CD4-positive, alpha-beta memory T cell (primary cell): ENCODE results near the gene ADH6. TPM values are rescaled to one million over a fixed set of nuclear protein-coding genes. Genes with fewer than 3 reads are reported as not detected.

ENCODE experiments used
- CTCF ChIA-PET: fragments of 350-600 bp; sonication (Branson Sonifier 250); formaldehyde crosslinking; loops from one replicate; lab custom pipeline; 2021; ENCODE audit warnings: inconsistent platforms; ENCODE audit not compliant: partially characterized antibody; lab: Charles Lee
- POLR2A ChIA-PET: fragments of 350-600 bp; sonication (Branson Sonifier 250); formaldehyde crosslinking; loops from one replicate; lab custom pipeline; 2021; ENCODE audit not compliant: partially characterized antibody; lab: Charles Lee
- DNase-seq, 5 donors: peaks; one replicate each; pipeline versions ENCODE4 v3.0.0 to v3.0.0-alpha.2; 2020 to 2022; ENCODE audit warnings: mixed read lengths in 1 of 5
- H3K27ac ChIP-seq: one replicate; pipeline ENCODE4 v1.7.0; 2013; ENCODE audit warnings: low read depth, low read length
- H3K27me3 ChIP-seq: 2 replicates; pipeline ENCODE4 v1.7.0; 2013; ENCODE audit warnings: mild to moderate bottlenecking, low read length, moderate library complexity; ENCODE audit not compliant: insufficient read depth
- H3K36me3 ChIP-seq: 2 replicates; pipeline ENCODE4 v1.7.0; 2013; ENCODE audit warnings: mild to moderate bottlenecking, low read length, moderate library complexity; ENCODE audit not compliant: insufficient read depth
- H3K4me1 ChIP-seq: 2 replicates; pipeline ENCODE4 v1.7.0; 2013; ENCODE audit warnings: mild to moderate bottlenecking, low read length, moderate library complexity; ENCODE audit not compliant: insufficient read depth
- H3K4me3 ChIP-seq, 2 donors: one replicate each; pipeline ENCODE4 v1.7.0; 2013; ENCODE audit warnings: low read length in 2 of 2, mild to moderate bottlenecking in 1 of 2
- H3K9me3 ChIP-seq, 2 donors: one replicate each; pipeline ENCODE4 v1.7.0; 2013; ENCODE audit warnings: low read length in 2 of 2, control low read depth in 1 of 2; ENCODE audit not compliant: control insufficient read depth in 1 of 2
- H3K27ac Mint-ChIP-seq, 7 donors: one replicate each; pipeline ENCODE4 v1.8.0; 2020 to 2021; ENCODE audit warnings: mixed read lengths in 7 of 7, mild to moderate bottlenecking in 6 of 7, inconsistent platforms in 3 of 7, moderate library complexity in 3 of 7
- H3K27me3 Mint-ChIP-seq, 2 donors: one replicate each; pipeline ENCODE4 v1.8.0; 2020 to 2021; ENCODE audit warnings: mixed read lengths in 2 of 2
- H3K36me3 Mint-ChIP-seq, 2 donors: one replicate each; pipeline ENCODE4 v1.8.0; 2020 to 2021; ENCODE audit warnings: mixed read lengths in 2 of 2, inconsistent platforms in 1 of 2, mild to moderate bottlenecking in 1 of 2
- H3K4me1 Mint-ChIP-seq, 4 donors: one replicate each; pipeline ENCODE4 v1.8.0; 2020 to 2021; ENCODE audit warnings: mixed read lengths in 4 of 4, mild to moderate bottlenecking in 1 of 4
- H3K4me3 Mint-ChIP-seq, 8 donors: one replicate each; pipeline ENCODE4 v1.8.0; 2020 to 2021; ENCODE audit warnings: mixed read lengths in 8 of 8, mild to moderate bottlenecking in 7 of 8, moderate library complexity in 6 of 8, inconsistent platforms in 3 of 8
- H3K9me3 Mint-ChIP-seq, 8 donors: one replicate each; pipeline ENCODE4 v1.8.0; 2020 to 2021; ENCODE audit warnings: mixed read lengths in 8 of 8, mild to moderate bottlenecking in 5 of 8, inconsistent platforms in 3 of 8, moderate library complexity in 1 of 8
- intact Hi-C: fragments of 100-400 bp; cut with micrococcal nuclease; formaldehyde crosslinking; loops from one replicate; pipeline ENCODE4 v1.15.1; 2023
- polyA plus RNA-seq, 2 donors: library from polyadenylated mRNA; unstranded; fragments of 300-500 nt; fragmentation: Illumina TruSeq; gene quantifications; one replicate each; pipeline ENCODE4 v1.2.3, GENCODE V29; 2021
- total RNA-seq, 2 experiments: library from RNA; stranded (reverse); gene quantifications; one replicate each; pipeline ENCODE4 v1.2.3, GENCODE V29; 2021

The ADH6 gene
- total and polyA plus RNA-seq, 4 experiments from 2014 or later = not detected

DNA sequence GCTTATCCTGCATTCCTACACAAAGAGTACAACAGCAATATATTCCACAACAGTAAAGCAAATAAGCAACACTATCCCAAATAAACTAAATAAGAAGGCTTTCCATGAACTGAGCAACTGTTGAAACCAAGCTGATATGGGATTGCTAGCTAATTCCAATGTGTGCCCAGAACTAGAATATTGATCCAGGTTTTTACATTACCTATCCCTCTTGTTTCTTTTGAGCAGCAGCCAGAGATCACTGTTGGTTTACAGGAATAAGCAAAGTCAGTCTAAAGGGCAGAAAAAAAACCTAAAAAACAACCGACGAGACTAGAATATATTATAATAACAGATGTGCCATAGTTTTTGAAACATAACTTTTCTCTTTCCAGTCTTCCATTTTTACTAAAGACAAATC is 52.5 kb downstream of the ADH6 start:
- no peaks in the 10 kb centered on the region for H3K4me1 ChIP-seq
- DNase-seq = no peak
- H3K27ac ChIP-seq = no peak overlapping the region
- ChIA-PET POLR2A (no interaction called here), CTCF (no interaction called here)
- no peaks in the 10 kb centered on the region for H3K9me3 ChIP-seq
- intact Hi-C loops = no loop called here
- H3K27me3 ChIP-seq = no peaks in the 10 kb centered on the region
- Mint-ChIP-seq H3K9me3 (peaks cover 0 to 10% (median 3%) of the 10 kb centered on the region in 8 donors), H3K4me1 (no peaks in the 10 kb centered on the region), H3K4me3 (no peak overlapping the region), H3K27me3 (peaks cover 0 to 3% of the 10 kb centered on the region in 2 donors), H3K27ac (no peak overlapping the region), H3K36me3 (no peaks in the 10 kb centered on the region)
- H3K36me3 ChIP-seq = no peaks in the 10 kb centered on the region
- H3K4me3 ChIP-seq = no peak overlapping the region

DNA sequence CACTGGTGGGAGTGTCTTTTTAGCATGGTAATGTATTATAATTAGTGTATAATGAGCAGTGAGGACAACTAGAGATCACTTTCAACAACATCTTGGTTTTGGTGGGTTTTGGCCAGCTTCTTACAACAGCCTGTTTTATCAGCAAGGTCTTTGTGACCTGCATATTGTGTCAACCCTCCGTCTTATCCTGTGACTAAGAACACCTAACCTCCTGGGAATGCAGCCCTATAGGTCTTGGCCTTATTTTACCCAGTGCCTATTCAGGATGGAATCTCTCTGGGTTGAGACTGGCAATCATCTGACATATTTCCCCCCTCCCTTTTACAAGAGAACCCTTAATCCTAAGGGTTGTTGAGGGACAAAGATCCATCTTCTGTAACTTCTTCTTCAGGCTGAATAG is 53.1 kb downstream of the ADH6 start:
- Histone ChIP-seq H3K9me3 (no peaks in the 10 kb centered on the region), H3K4me3 (no peak overlapping the region), H3K36me3 (no peaks in the 10 kb centered on the region), H3K4me1 (no peaks in the 10 kb centered on the region), H3K27me3 (no peaks in the 10 kb centered on the region), H3K27ac (no peak overlapping the region)
- DNase-seq = no peak
- CTCF ChIA-PET = no interaction called here
- peaks cover 0 to 10% (median 3%) of the 10 kb centered on the region in 8 donors for H3K9me3 Mint-ChIP-seq
- peaks cover 0 to 3% of the 10 kb centered on the region in 2 donors for H3K27me3 Mint-ChIP-seq
- POLR2A ChIA-PET = no interaction called here
- intact Hi-C loops = no loop called here
- no peak overlapping the region for H3K4me3 Mint-ChIP-seq
- H3K36me3 Mint-ChIP-seq = no peaks in the 10 kb centered on the region
- no peaks in the 10 kb centered on the region for H3K4me1 Mint-ChIP-seq
- H3K27ac Mint-ChIP-seq = no peak overlapping the region

DNA sequence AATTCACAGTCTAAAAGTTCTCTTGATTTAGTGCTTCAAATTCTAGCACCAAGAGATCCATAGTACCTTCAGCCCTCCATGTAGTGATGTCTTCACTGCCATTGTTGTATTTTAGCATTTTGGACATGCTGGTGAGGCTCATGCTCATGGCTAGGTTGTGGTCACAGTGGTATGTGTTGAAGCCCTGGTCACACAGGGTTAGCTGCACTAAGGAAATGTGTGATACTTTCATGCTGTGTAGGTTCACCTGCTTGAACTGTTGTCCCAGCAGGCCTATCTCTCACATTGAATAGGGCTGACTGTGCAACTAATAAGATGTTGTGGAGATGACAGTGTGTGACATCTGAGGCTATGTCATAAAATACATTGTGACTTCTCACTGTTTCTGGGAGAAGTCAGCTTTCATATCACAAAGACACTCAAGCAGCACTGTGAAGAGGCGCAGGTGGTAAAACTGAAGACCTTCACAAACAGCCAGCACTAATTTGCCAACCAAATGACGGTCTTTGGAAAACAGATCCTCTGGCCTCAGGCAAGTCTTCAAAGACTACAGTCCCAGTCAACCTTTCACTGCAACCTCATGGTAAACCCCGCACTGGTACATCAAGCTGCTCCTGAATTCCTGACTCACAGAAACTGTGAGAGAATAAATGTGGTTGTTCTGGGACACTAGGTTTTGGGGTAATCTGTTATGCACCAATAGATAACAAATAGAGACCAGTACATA is 57.5 kb downstream of the ADH6 start:
- no peak for DNase-seq
- Histone ChIP-seq H3K9me3 (no peaks in the 10 kb centered on the region), H3K27me3 (no peaks in the 10 kb centered on the region), H3K36me3 (no peaks in the 10 kb centered on the region), H3K4me3 (no peak overlapping the region), H3K27ac (no peak overlapping the region), H3K4me1 (no peaks in the 10 kb centered on the region)
- no peaks in the 10 kb centered on the region for H3K4me1 Mint-ChIP-seq
- H3K27ac Mint-ChIP-seq = no peak overlapping the region
- peaks cover 0 to 7% (median 0%) of the 10 kb centered on the region in 8 donors for H3K9me3 Mint-ChIP-seq
- H3K27me3 Mint-ChIP-seq = no peaks in the 10 kb centered on the region
- ChIA-PET POLR2A (no interaction called here), CTCF (no interaction called here)
- intact Hi-C loops = no loop called here
- no peak overlapping the region for H3K4me3 Mint-ChIP-seq
- H3K36me3 Mint-ChIP-seq = no peaks in the 10 kb centered on the region

DNA sequence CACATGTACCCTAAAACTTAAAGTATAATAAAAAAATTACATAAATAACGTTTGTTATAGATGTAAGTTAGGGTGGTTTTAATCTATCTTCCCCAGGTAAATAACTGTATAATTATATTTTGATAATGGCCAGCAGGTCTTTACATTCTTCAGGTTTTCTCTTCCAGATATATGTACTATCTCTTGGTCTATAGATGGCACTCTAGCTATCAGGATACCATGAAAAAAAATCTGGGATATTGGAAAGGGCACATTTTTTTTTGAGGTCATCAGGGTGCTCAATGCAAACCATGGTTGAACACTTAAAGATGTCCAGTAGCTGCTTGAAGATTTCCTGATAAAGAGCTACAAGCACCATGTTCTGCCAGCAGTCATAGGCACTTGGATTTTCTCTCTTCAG is 59.3 kb downstream of the ADH6 start:
- intact Hi-C loops = no loop called here
- no peaks in the 10 kb centered on the region for H3K27me3 Mint-ChIP-seq

DNA sequence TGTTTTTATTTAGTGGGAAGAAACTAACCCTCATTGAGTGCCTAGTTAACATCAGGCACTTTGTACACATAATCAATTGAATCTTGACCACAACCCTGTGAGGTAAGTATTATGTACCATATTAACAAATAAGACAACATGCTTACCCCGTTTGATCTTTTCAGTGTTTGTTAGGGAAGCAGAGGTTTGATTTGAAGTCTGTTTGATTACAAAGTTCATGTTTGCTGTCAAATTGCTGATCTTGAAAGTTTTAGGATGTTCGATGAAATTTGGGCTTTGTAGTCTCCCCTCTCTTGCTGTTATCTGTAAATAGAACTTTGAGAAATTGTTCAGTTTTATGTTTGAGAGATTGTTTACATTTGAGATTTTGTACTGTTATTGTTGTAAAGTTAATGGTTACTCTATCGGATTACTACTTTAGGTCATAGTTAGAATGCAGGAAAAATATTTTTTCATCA is 61.5 kb downstream of the ADH6 start:
- Histone ChIP-seq H3K4me3 (no peak overlapping the region), H3K27me3 (no peaks in the 10 kb centered on the region), H3K9me3 (no peaks in the 10 kb centered on the region), H3K27ac (no peak overlapping the region), H3K4me1 (no peaks in the 10 kb centered on the region), H3K36me3 (no peaks in the 10 kb centered on the region)
- Mint-ChIP-seq H3K4me1 (no peaks in the 10 kb centered on the region), H3K27me3 (no peaks in the 10 kb centered on the region), H3K9me3 (no peaks in the 10 kb centered on the region), H3K4me3 (no peak overlapping the region), H3K27ac (no peak overlapping the region), H3K36me3 (no peaks in the 10 kb centered on the region)
- DNase-seq = no peak
- intact Hi-C loops = no loop called here
- ChIA-PET POLR2A (no interaction called here), CTCF (no interaction called here)

More for the DNA sequence above, 59.3 kb downstream of the ADH6 start:
- Histone ChIP-seq H3K27me3 (no peaks in the 10 kb centered on the region), H3K27ac (no peak overlapping the region), H3K36me3 (no peaks in the 10 kb centered on the region), H3K4me3 (no peak overlapping the region), H3K4me1 (no peaks in the 10 kb centered on the region), H3K9me3 (no peaks in the 10 kb centered on the region)
- Mint-ChIP-seq H3K4me1 (no peaks in the 10 kb centered on the region), H3K4me3 (no peak overlapping the region), H3K36me3 (no peaks in the 10 kb centered on the region), H3K9me3 (no peaks in the 10 kb centered on the region), H3K27ac (no peak overlapping the region)
- DNase-seq = no peak
- ChIA-PET CTCF (no interaction called here), POLR2A (no interaction called here)

DNA sequence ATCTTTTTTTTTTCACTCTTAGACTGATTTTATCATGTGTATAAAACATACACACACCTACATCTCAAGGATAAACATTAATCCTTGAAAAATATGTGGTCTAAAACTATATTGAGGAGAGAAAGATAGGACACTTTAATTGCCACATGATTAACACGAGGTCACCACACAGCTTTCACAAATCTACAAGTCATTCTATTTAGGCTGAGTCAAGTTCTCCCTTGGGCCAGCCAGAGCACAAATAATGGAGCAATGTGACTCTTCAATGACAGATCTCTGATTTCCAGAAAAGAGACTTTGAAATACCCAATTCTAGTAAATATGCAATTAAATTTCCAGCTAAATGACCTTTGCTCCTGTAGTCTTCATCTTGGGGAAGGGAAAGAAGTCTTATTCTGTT is 62.1 kb downstream of the ADH6 start:
- Mint-ChIP-seq H3K4me3 (no peak overlapping the region), H3K9me3 (no peaks in the 10 kb centered on the region), H3K36me3 (no peaks in the 10 kb centered on the region), H3K4me1 (no peaks in the 10 kb centered on the region), H3K27ac (peak overlapping the region in 1 of 7 donors; percentile 59), H3K27me3 (no peaks in the 10 kb centered on the region)
- DNase-seq = no peak
- CTCF ChIA-PET = no interaction called here
- Histone ChIP-seq H3K4me1 (no peaks in the 10 kb centered on the region), H3K36me3 (no peaks in the 10 kb centered on the region), H3K27ac (no peak overlapping the region), H3K4me3 (no peak overlapping the region), H3K27me3 (no peaks in the 10 kb centered on the region), H3K9me3 (no peaks in the 10 kb centered on the region)
- intact Hi-C loops = no loop called here
- POLR2A ChIA-PET = no interaction called here

DNA sequence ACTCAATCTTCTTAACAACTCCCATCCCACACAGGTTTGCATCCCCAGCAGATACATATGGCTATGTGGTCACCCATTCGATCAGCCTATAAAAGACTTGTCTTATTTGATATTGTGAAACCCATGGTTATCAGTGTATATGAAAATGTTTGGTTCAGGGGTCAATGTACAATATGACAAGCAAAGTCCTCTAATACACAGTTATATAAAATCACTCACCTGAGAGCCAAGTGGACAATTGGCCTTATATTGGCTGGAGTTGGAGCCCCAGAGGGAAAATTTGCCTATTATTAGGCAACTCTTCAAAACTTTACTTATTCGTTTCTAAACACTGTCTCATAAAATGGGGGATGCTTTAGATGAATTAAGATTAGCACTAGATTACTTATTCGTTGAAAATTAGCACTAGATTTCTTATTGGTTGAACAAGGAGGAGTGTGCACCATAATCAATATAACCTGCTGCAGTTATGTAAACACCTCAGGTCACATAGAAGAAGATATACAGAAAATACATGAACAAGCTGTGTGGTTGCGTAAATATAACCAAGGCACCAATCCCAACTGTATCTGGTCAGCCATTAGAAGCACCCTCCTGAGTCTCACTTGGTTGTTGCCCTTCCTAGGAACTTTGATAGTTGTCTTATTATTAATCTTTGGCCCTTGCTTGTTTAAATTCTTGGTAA is 64.2 kb downstream of the ADH6 start:
- CTCF ChIA-PET = no interaction called here

More for the DNA sequence above, 64.2 kb downstream of the ADH6 start:
- Mint-ChIP-seq H3K4me3 (no peak overlapping the region), H3K36me3 (no peaks in the 10 kb centered on the region), H3K27ac (no peak overlapping the region), H3K27me3 (peaks cover 0 to 1% of the 10 kb centered on the region in 2 donors), H3K4me1 (peaks cover 0 to 5% (median under 1%) of the 10 kb centered on the region in 4 donors), H3K9me3 (no peaks in the 10 kb centered on the region)
- no peaks in the 10 kb centered on the region for H3K4me1 ChIP-seq
- POLR2A ChIA-PET = no interaction called here
- H3K27ac ChIP-seq = no peak overlapping the region
- H3K36me3 ChIP-seq = no peaks in the 10 kb centered on the region
- intact Hi-C loops = no loop called here
- no peak for DNase-seq
- no peaks in the 10 kb centered on the region for H3K27me3 ChIP-seq
- H3K9me3 ChIP-seq = no peaks in the 10 kb centered on the region
- H3K4me3 ChIP-seq = no peak overlapping the region
